Activated naive CD4-positive, alpha-beta T cell treated with anti-CD3 and anti-CD28 coated beads, Interleukin-2, amount 50 U/mL, for 16 hours (primary cell): Measurements from ENCODE around the gene FBXW2.
"Not testable (repeated sequence)": the region's sequence is repeated elsewhere in the genome, so short reads cannot be mapped to it uniquely, and the experiment has no call there.

Source experiments
- DNase-seq: peaks from one replicate; pipeline ENCODE4 v3.0.0-alpha.2; 2020

The FBXW2 gene

DNA sequence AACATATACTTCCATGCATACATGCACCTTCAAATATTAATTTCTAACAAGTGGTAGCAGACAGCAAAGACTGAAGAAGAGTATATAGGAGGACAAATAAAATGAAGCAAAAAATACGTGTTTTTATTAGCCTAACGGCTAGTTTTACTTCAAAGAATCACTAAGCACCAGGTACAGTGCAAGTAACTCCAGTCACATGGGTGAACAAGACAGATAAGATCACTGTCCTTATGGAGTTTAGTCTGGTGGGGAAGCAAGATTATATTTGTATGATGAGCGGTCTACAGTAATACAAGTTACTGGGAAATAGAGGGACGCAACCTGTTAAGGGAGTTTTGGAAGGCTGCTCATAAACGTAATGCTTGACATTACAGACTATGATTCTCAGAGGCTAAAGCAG is 16.0 kb downstream of the FBXW2 start:
- DNase-seq: no peak

DNA sequence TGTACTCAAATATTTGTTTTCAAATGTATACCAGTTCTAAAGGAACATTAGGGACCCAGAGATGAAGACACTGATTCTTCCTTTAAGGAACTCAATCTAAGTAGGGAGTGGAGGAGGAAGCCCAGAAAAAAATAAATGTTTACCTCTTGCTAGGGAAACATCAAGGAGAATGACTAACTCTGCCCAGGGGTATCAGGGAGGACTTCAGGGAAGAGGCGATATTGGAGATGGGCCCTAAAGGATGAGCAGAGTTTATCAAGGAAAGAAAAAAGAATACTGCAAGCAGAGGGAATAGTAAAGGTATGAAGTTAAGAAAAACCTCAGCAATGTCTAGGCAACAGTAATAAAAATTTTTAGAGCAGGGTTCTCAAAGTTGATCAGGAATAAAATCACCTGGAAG is 16.4 kb downstream of the FBXW2 start:
- no peak for DNase-seq

DNA sequence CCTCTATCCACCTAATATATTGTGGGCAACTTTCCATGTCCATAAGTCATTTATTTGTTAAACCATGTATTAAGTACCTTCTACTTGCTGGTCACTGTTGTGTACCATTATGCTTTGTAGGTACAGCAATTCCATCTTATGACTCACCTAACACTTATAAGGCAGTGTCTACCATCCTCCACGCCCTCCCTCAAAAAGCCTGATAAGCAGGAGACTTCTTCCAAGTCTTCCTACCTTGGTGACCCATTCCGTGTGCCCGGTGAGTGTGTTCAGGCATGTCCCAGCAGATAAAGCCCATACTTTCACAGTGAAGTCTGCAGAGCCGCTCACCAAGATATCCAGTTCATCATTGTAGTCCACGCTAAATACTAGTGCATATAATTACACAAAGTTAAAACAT is 17.4 kb downstream of the FBXW2 start:
- DNase-seq: no peak

DNA sequence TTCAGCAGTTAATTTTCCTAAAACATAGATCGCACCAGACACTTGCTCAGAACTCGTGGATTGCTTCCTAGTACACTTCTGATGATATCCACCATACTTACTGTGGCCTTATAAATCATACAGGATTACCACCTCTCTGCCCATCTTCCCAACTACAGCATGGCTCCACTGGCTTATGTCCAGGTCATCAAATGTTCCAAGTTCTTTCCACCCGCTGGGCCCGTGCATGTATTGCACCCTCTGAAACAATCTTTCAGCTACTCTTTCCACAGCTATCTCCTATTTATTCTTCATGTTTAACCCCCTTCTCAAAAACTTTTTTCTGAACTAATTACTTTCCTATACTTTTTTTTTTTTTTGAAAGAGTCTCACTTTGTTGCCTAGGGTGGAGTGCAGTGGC is 18.5 kb downstream of the FBXW2 start:
- DNase-seq: no peak

DNA sequence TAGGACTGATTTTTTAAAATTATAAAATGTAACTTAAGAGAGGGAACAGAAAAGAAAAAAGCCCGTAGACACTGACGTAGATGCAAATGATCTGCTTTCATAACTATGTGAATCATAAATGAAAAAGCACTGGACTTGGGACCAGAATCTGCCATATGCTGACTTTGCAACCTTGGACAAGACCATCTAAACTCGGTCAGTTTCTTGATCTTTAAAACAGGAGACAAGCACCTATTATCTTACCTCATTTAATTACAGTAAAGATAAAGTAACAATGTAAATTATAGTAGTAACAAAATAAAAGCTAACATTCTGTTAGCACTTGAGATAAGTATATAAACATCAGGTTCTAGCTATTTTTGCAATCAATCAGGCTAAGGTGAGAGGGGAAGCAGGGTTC is 20.0 kb downstream of the FBXW2 start:
- DNase-seq: no peak

DNA sequence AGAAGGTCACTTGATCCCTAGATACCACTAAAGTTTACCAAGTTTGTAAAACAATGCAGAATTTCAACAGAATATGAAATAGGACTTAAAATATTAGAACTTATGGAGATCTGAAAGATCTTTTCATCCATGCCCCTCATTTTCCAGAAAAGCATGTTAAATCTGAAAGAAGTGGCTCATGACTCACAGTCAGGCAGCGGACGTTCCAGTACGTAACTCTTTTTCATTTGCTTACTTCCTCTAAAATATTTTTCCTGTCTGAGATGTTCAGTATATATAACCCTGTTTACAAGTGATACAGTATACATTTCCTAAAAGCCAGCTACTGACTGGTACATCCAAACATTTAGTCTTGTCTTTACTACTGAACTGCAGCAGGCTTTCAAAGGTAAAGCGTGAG is 22.3 kb downstream of the FBXW2 start:
- DNase-seq: no peak

DNA sequence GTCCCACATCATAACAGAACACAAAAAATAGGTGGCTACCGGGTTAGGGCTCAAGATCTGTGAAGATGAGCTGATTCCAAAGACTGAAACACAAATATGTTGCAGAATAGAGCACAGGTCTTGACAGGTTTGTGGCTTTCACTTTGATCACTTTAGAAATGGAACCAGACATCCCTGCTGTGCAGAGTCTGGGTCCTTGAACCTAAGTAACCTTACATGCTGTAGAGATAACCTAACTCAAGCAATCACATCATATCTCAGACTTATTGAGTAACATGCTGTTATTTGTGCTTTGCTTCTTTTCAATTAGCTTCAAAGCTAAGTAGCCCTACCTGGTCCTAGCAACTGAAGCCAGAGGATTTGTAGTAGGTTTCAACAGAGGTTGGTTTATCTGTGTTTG is 24.3 kb downstream of the FBXW2 start:
- no peak for DNase-seq

DNA sequence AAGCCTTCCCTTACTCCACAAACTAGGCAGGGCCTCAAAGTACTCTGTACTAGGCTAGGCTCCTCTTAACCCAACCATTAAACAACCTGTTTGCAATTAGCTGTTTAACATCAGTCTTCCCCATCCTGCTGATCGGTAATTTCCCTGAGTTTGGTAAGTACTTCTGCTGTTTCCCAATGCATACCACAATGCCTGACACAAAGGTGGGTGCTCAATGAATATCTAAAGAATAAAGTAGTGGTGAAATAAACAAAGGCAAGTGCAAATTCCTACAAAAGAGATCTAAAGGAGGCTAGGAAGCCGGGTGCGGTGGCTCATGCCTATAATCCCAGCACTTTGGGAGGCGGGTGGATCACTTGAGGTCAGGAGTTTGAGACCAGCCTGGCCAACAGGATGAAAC is 25.0 kb downstream of the FBXW2 start:
- no peak for DNase-seq

DNA sequence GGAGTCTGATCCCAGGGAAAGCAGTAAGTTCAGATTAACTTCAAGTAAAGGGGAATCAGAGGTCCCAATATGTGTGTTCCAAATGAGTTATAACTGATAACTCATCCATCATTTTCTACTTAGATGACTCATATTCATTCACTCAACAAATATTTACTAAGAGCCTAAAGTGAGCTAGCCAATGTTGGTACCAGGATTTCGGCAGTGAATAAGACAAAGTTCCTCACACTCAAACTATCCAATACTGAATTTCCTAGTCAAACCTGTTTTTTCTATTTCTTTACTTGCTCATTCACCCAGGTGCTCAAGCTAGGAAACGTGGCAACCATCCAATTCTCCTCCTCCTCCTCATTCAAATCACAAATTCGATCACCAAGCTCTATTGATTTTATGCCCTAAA is 25.8 kb downstream of the FBXW2 start:
- DNase-seq: no peak

DNA sequence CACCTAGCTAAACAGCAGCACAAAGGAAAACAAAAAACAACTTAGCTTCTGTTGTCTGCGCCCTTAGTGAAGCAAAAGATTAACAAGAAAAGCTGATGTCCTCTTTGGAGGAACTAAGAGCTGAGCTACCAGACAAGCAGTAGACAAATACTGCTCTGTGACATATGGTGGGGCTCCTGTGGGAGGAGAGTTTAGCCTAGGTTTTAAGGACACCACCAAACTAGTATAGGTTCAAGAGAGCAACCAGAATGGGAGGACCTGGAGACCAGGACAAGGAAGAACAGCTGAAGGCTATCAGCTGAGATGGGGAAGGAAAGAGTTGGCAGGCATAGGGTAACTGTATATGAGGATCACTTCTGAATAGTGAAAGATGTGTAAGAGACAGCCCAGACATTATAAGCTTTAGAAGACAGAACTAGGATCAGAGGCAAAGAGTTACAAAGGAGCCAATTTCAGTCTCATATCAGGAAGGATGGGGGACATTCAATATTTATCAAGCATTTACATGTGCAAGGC is 27.2 kb downstream of the FBXW2 start:
- DNase-seq: no peak

DNA sequence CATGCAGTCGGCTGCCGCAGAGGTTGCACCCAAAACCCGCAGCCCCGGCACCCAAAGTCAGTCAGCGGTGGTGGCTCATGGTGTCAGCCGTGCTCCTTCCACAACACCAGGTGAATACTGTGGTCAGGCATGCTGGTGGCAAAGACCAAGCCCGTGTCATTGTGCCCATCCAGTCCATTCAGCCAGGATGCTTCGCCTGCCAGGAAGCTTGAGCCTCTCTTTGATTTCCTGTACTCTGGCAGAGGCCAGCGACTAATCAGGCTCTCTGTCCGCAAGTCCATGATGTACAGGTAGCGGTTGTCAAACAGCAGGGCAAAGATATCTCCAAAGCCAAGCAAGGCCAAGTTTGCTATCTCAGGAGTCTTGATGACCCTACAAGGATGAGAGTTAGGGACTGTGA is 28.7 kb downstream of the FBXW2 start:
- no peak for DNase-seq

DNA sequence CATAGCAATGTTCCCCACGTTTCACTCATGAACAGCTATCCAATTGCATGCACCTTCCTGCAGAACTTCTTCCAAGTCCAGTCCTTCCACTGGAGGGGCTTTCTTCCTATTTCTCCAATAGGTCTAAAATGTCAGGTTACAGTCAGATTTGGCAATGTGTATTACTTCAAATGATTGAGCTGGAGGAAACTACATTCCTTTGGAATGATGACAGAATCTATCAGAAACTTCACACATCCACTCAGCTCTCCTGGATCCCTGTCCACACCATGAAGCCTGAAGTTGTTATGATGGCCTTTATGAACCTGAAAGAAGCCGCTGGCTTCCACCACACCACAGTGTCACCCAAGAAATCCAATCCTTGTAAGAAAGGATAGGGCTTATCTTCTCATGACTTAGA is 32.2 kb downstream of the FBXW2 start:
- DNase-seq: no peak

DNA sequence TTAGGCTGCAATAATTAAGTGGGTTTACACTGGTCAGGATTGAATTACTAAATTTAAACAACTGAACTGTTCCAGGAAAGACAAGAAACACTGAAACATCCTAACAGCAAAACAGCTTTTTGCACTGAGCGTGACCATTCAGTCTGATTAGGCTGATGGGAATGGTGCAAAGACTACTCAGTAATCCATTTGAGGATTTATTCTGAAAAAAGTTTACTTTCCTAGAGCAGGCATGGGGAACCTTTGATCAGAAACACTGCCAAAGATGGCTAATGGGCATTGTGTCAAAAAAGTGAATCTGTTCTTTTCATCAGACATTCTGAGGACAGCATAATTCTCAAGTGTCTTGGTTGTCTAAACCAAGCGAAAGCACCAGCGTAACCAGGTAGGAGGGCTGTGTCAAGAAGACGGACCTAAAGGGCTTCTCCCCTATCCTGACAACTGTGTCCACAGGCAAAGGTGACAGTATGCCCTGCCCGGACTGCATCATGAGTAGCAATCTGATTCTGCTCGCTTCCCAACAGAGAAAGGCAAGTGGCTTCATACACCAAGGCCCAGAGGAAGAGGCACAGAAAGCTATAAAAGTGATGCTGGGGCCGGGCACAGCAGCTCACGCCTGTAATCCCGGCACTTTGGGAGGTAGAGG is 33.3 kb downstream of the FBXW2 start:
- no peak for DNase-seq

DNA sequence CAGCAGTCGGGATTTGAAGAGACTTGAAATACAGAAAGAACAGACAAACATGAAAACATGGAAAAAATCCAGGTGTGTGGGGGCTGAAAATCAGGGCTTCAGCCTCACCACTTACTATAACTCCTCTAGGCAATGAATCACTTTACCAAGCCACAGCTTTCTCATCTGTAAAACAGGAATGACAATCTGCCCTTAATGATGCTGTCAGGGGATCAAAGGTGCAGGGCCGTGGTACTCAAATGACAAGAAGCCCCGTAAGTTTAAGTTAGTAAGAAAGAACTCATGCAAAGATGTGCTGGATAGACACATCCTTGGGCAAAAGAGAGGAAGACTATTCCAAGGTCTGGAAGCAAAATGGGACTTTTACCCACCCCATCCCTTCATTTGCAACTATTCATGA is 34.7 kb downstream of the FBXW2 start:
- no peak for DNase-seq

DNA sequence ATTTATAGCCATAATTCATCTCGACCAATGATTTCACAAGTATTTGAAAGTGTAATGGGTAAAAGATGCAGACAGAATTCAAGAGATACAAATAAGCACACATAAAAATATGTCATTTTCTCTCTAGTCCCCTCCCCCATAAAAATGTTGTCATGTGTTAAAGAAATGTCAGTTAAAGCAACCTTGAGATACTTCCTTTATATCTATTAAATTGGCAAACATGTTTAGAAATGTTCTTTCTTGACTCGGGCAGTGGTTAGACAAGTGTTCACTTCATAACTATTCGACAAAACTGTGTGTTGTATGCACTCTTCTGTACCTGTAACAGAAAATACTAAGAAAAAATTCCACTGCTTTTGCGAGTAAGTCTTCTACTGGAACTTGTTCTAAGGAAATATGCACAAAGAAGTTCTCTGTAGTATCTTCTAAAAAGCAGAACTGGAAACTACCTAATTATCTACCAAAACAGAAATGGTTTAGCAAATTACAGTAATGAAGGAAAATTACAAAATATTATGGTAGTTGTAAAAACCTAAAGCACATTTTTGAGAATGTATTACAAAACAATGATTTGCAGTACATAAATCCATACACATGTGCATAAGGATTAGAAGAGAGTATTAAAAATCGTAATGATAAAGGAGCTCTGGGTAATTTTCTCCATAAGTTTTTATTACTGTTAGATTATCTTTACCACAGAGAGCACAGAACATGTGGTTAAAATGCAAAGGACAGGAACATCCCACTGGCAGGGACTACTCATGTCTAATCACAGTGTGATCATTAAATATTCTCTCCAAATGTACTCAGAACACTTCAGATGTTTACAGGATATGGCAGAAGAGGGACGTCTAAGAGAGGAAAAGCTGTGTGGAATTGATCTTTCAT is 35.9 kb downstream of the FBXW2 start:
- no peak for DNase-seq

DNA sequence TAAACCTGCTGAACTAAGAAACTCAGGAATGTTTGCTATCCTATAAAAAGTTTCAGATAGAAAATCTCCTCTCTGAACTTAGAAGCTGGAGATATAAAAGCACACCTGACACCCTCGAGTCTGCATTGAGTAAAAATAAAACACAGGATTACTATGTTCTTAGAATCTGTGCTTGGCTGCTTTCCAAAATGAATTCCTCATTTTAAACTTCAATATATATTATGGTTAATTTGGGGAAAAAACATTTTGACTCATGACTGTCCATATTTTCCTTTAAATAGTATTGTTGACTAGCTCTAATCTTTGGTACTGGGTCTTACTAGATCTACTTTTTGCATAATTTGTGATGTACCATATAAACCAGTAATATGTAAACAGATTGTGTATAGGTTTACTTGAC is 36.7 kb downstream of the FBXW2 start:
- DNase-seq: no peak

DNA sequence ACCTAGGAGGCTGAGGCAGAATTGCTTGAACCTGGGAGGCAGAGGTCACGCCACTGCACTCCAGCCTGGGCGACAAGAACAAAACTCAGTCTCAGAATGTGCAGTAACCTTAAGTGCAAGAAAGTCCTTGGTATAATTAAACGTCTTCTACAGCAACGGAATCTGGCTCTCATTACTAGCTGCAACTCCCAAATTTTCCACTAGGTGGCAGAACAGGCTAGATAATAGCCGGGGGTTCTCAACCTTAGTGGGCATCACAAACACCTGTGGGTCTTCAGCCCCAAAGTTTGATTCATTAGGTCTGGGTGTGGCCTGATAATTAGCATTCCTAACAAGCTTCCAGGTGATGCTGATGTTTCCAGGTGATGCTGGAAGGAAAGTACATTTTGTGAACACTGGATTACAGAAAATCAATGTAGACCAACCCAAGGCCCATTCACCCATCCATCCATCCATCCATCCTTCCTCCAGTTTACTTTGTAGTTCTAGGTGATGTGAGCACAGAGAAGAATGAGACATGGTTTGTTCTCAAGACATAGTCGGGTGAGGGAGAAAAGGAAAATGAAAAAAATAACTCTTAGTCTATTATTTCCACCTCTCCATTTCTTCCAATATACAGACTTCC is 37.3 kb downstream of the FBXW2 start:
- peak; percentile 49 for DNase-seq

DNA sequence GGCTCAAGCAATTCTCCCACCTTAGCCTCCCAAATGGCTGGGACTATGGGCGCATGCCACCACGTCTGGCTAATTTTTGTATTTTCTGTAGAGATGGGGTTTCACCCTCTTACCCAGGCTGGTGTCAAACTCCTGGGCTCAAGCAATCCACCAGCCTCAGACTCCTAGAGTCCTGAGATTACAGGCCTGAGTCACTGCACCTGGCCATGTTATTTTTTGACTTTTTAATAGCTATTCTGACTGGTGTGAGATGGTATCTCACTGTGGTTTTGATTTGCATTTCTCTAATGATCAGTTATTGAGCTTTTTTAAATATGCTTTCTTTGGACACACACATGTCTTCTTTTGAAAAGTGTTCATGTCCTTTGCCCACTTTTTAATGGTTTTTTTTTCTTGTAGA is 38.2 kb downstream of the FBXW2 start:
- DNase-seq: no peak

DNA sequence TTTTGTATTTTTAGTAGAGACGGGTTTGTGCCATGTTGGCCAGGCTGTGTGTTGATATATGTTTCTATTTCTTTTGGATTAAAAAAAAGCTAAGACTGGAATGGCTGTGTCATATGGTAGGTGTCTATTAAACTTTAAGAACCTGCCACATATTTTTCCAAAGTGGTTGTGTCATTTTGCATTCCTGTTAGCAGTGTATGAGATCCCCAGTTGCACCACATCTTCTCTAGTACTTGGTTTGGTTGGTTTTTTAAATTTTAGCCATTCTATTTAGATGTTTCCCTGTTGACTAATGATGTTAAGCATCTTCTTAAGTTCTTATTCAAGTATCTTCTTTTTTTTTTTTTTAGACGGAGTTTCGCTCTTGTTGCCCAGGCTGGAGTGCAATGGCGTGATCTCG is 42.8 kb downstream of the FBXW2 start:
- DNase-seq: no peak

DNA sequence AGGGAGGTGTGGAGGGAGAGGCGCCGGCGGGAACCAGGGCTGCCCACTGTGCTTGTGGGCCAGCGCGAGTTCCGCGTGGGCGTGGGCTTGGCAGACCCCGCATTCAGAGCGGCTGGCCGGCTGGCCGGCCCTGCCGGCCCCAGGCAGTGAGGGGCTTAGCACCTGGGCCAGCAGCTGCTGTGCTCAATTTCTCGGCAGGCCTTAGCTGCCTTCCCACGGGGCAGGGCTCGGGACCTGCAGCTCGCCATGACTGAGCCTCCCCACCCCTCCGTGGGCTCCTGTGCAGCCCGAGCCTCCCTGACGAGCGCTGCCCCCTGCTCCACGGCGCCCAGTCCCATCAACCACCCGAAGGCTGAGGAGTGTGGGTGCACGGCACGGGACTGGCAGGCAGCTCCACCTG is 46.9 kb downstream of the FBXW2 start:
- not testable (repeated sequence) for DNase-seq

DNA sequence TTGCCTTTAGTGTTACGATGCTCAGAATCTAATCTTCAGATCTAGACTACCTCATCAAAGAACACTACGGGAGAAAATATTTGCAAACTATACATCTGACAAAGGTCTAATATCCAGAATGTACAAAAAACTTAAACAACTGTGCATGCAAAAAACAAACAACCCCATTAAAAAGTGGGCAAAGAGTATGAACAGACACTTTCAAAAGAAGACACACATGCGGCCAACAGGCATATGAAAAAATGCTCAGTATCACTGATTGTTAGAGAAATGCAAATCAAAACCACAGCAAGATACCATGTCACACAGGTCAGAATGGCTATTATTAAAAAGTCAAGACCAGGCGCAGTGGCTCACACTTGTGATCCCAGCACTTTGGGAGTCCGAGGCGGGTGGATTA is 47.9 kb downstream of the FBXW2 start:
- no peak for DNase-seq

DNA sequence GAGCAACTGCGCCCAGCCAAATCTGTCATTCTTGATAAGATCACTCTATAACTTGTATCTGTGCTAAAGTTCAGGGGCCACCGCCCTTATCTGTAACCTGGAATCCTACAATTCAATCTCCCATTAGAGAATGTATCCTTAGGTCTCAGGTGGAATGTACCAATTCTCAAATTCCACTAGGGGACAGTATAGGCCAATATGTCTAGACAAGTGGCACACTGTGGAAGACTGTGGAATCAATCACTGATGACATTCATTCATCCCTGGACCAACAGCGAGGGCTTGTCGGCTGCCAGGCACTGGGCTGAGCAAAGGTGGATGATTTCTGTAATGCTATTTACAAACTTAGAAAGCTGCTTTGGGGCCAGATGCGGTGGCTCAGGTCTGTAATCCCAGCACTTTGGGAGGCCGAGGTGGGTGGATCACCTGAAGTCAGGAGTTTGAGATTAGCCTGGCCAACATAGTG is 50.2 kb downstream of the FBXW2 start:
- DNase-seq: no peak

DNA sequence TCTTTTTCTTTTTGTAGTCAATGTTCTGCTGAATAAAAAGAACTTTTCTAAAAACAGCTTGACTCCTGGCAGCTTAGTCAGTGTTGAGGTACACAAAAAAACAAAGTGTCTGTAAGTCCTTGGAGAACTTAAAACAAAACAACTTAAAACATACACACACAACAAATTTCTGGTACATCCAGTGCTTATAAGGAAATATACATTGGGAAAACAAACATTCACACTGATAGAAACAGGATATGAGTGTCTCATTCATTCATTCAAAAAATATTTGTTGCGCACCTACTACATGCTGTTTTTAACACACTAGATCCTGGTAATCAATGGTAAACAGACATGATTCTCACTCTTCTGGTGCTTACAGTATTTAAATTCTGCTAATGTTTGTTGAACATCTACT is 51.5 kb downstream of the FBXW2 start:
- no peak for DNase-seq

DNA sequence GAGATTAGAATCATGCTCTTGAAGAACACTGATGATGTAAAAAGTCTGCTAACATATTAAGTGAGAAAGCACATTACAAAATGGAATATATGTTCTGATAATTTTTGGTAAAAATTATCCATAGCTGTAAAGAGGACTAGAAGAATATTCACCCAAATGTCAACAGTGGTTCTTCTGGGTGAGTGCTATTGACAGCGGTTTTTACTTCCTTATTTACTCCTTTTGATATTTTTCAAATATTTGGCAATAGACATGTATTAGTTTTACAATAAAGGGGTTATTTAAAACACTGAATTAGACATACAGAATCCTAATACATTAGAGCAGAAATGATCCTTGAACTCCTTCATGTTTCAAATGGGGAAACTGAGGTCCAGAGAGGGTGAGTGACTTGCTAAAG is 52.0 kb downstream of the FBXW2 start:
- no peak for DNase-seq
